Measurements from ENCODE around the gene EPB41L3.

EPB41L3 gene

DNA sequence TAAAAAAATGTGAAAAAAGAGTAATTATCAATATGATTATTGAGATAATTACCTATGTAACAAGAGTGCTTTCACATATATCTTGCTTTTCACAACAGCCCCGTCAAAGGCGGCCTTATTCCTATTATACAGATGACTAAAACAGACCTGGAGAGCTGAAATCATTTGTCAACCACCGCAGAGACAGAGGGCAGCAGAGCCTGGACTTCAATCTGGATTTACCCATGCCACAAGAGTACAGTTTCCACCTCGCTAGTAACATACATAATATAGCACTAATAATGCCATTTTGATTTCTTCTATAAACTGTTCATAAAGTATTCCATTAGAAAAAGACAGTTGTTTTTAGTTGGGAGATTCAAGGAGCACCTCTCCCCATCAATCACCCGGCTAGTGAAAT is 121.8 kb downstream of the EPB41L3 start:
- TF ChIP-seq, protein P1, sequence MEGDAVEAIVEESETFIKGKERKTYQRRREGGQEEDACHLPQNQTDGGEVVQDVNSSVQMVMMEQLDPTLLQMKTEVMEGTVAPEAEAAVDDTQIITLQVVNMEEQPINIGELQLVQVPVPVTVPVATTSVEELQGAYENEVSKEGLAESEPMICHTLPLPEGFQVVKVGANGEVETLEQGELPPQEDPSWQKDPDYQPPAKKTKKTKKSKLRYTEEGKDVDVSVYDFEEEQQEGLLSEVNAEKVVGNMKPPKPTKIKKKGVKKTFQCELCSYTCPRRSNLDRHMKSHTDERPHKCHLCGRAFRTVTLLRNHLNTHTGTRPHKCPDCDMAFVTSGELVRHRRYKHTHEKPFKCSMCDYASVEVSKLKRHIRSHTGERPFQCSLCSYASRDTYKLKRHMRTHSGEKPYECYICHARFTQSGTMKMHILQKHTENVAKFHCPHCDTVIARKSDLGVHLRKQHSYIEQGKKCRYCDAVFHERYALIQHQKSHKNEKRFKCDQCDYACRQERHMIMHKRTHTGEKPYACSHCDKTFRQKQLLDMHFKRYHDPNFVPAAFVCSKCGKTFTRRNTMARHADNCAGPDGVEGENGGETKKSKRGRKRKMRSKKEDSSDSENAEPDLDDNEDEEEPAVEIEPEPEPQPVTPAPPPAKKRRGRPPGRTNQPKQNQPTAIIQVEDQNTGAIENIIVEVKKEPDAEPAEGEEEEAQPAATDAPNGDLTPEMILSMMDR (IDR thresholded peaks at IDR 0.05; ENCODE audit: low read length, missing control alignments) = no peak
- DNase-seq (ENCODE audit: low read depth) = no peak
- H3K4me3 ChIP-seq (replicated peaks; ENCODE audit: low read depth, low read length) = no peak overlapping the region

DNA sequence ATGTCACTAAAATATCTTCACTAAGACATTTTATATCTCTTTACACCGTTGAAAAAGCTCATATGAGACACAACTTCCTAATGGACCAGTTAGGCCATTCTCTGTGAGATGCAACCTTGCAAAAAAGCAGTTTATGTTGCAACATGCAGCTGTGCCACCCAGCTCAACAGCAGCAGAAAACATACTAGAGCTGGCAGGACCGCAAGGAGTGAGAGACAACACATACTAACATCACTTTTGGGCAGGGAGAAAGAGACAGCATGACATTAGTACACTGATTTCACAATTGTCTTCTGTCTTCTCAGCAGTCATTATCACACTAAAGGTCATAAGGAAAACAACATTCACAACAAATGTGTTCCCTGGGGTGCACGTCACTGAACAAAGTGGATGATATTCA is 122.9 kb downstream of the EPB41L3 start:
- no peak overlapping the region for H3K4me3 ChIP-seq (replicated peaks; ENCODE audit: low read depth, low read length)
- no peak for DNase-seq (ENCODE audit: low read depth)
- TF ChIP-seq, protein P1 (IDR thresholded peaks at IDR 0.05; ENCODE audit: low read length, missing control alignments) = no peak

- no peak for DNase-seq (ENCODE audit: low read depth)
- no peak overlapping the region for H3K4me3 ChIP-seq (replicated peaks; ENCODE audit: low read depth, low read length)
- TF ChIP-seq, protein P1 (IDR thresholded peaks at IDR 0.05; ENCODE audit: low read length, missing control alignments) = no peak
Measured at GRCh38 chr18:5419601-5420000, 124.2 kb downstream of the EPB41L3 start.

DNA sequence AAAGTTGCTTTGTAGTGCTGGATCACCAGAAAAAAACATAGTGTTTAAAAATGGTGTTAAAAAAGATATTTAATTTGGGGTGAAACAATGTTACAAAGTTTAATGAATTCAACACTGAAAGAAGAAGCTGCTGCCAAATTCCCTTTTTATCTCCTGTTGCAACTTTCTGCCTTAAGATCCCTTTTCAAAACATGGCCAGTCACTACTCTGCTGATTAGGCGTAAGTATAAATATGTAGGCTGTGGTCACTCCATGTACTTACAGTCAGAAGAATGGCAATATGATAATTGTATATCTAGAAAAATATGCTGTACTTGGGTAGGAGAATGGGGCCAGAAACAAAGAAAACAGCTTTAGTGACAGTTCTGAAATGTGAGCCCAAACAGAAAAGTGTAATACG is 124.8 kb downstream of the EPB41L3 start:
- TF ChIP-seq, protein P1 (IDR thresholded peaks at IDR 0.05; ENCODE audit: low read length, missing control alignments) = no peak
- no peak for DNase-seq (ENCODE audit: low read depth)

DNA sequence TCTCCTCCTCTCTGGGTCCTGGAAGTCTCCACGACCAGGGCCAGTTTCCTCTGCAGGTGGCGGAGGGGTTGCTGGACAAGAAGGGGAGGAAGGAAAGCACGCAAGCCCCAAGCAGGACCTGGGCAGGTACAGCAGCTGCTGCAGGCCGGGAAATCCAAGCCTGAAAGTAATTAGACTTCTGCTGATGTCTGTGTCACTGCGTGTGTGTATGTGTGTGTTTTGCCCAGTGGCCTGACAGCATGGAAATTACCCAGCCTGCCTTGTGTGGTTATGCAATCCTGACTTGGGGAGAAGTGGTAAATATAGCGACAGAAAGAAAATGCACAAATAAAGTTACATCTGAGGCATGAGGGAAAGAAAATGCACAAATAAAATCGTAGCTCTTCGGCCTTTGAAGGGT is 126.5 kb downstream of the EPB41L3 start:
- TF ChIP-seq, protein P1 (IDR thresholded peaks at IDR 0.05; ENCODE audit: low read length, missing control alignments) = no peak
- no peak overlapping the region for H3K4me3 ChIP-seq (replicated peaks; ENCODE audit: low read depth, low read length)
- peak; percentile 29 for DNase-seq (ENCODE audit: low read depth)

More for the DNA sequence above, 124.8 kb downstream of the EPB41L3 start:
- H3K4me3 ChIP-seq (replicated peaks; ENCODE audit: low read depth, low read length) = no peak overlapping the region

DNA sequence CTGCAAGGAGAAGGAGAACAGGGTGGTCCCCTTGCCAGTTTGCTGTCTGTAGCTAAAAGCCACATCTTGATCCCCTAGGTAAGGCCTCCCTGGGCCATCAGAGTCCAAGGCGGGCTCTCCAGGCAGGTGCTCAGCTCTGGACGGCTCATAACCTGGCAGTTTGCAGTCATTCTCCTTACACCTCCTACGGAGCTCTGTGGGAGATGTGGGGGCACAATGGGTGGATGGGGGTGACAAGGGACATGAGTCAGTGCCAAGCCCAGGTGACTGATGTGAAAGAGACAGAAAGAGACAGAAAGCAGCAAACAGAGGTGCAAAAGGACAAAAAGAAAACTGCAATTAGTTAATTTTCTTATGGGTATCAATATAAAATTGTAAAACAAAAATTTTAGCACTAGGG is 127.7 kb downstream of the EPB41L3 start:
- TF ChIP-seq, protein P1 (IDR thresholded peaks at IDR 0.05; ENCODE audit: low read length, missing control alignments) = no peak
- no peak overlapping the region for H3K4me3 ChIP-seq (replicated peaks; ENCODE audit: low read depth, low read length)
- no peak for DNase-seq (ENCODE audit: low read depth)

DNA sequence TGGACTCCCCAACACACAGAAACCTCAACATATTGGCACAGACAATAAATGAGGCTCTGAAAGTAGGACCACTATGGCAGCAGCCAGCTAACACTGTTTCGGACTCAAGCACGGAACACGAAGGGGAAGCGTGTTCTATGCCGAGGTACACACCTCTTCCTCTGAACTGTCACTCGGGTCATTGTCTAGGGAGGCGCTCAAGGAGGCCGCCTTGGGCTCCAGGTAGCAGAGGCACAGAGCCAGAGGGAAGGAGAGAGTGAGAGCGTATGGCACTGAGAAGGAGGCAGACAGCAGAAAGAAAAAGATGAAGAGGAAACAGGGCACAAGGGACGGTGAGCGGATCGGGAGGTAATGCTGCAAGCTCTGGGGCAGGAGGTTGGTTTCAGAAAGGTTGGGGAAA is 128.1 kb downstream of the EPB41L3 start:
- DNase-seq (ENCODE audit: low read depth) = no peak
- TF ChIP-seq, protein P1 (IDR thresholded peaks at IDR 0.05; ENCODE audit: low read length, missing control alignments) = no peak
- H3K4me3 ChIP-seq (replicated peaks; ENCODE audit: low read depth, low read length) = no peak overlapping the region
